Measurements from ENCODE around the gene COP1.

COP1 gene

GRCh38 chr1:176199707-176200106 lies 7.4 kb downstream of the COP1 start:
- no peak for DNase-seq (ENCODE audit: low spot score)

- no peak for DNase-seq (ENCODE audit: low spot score)
These were observed 8.7 kb downstream of the COP1 start for GRCh38 chr1:176198413-176198812.

- no peak for DNase-seq (ENCODE audit: low spot score)
These were observed 10.4 kb downstream of the COP1 start for GRCh38 chr1:176196728-176197127.

GRCh38 chr1:176195547-176195946 lies 11.5 kb downstream of the COP1 start:
- DNase-seq (ENCODE audit: low spot score) = no peak

- no peak for DNase-seq (ENCODE audit: low spot score)
These were observed 13.4 kb downstream of the COP1 start for GRCh38 chr1:176193663-176194062.

GRCh38 chr1:176193023-176193422 lies 14.1 kb downstream of the COP1 start:
- no peak for DNase-seq (ENCODE audit: low spot score)

GRCh38 chr1:176188604-176189003 lies 18.5 kb downstream of the COP1 start:
- no peak for DNase-seq (ENCODE audit: low spot score)

GRCh38 chr1:176187001-176187400 lies 20.1 kb downstream of the COP1 start:
- no peak for DNase-seq (ENCODE audit: low spot score)

- DNase-seq (ENCODE audit: low spot score) = no peak
These were observed 23.5 kb downstream of the COP1 start for GRCh38 chr1:176183618-176184017.

GRCh38 chr1:176178316-176178715 lies 28.8 kb downstream of the COP1 start:
- DNase-seq (ENCODE audit: low spot score) = no peak

- no peak for DNase-seq (ENCODE audit: low spot score)
These were observed 29.3 kb downstream of the COP1 start for GRCh38 chr1:176177764-176178163.

GRCh38 chr1:176174108-176174507 lies 33.0 kb downstream of the COP1 start:
- no peak for DNase-seq (ENCODE audit: low spot score)

- DNase-seq (ENCODE audit: low spot score) = no peak
These were observed 34.9 kb downstream of the COP1 start for GRCh38 chr1:176172215-176172614.

GRCh38 chr1:176167210-176167609 lies 39.9 kb downstream of the COP1 start:
- no peak for DNase-seq (ENCODE audit: low spot score)

GRCh38 chr1:176165573-176165972 lies 41.5 kb downstream of the COP1 start:
- DNase-seq (ENCODE audit: low spot score) = no peak

- DNase-seq (ENCODE audit: low spot score) = no peak
These were observed 42.9 kb downstream of the COP1 start for GRCh38 chr1:176164014-176164678.

- DNase-seq (ENCODE audit: low spot score) = no peak
These were observed 47.1 kb downstream of the COP1 start for GRCh38 chr1:176159993-176160392.

- DNase-seq (ENCODE audit: low spot score) = no peak
These were observed 49.1 kb downstream of the COP1 start for GRCh38 chr1:176157995-176158394.

GRCh38 chr1:176149939-176150807 lies 56.9 kb downstream of the COP1 start:
- no peak for DNase-seq (ENCODE audit: low spot score)

- no peak for DNase-seq (ENCODE audit: low spot score)
These were observed 62.6 kb downstream of the COP1 start for GRCh38 chr1:176144526-176144925.

GRCh38 chr1:176142973-176143372 lies 64.1 kb downstream of the COP1 start:
- no peak for DNase-seq (ENCODE audit: low spot score)

GRCh38 chr1:176141449-176141848 lies 65.6 kb downstream of the COP1 start:
- no peak for DNase-seq (ENCODE audit: low spot score)

- no peak for DNase-seq (ENCODE audit: low spot score)
These were observed 70.2 kb downstream of the COP1 start for GRCh38 chr1:176136891-176137290.

GRCh38 chr1:176134666-176135065 lies 72.4 kb downstream of the COP1 start:
- no peak for DNase-seq (ENCODE audit: low spot score)
